SW480 (cell line): ENCODE data around the gene LPP.

Experiments
- DNase-seq: peaks from one replicate; pipeline ENCODE4 v3.0.0-alpha.2; 2016; ENCODE audit warnings: low spot score

The LPP gene

DNA sequence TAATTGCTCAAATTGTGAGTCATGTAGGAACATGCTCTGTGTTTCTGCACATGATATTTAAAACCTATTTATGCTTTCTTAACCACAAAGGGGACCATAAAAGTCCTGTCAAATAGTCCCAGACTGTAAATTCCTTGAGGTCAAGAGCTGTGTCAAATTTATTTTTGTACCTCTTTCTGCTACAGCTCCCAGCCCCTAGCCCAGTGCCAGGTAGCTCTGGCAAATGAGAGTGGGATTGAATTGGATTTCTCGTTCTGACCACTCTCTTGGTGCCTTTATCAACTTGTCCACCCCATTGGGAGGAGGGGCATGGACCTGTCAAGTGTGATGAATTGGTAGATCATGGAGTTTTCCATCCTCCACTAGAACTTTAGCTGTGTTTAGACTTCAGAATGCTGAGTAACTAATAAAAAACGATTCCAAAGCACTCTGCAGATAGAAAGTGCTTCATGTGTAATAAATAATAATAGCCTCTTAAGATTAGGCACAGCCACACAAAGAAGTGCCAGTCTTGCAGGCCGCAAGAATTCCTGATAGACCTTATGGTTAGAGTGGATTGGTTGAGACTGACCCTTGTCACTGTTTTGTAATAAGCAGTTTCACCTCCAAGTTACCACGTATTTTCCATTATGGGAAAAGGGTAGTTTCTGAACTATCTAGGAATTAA is 120.4 kb downstream of the LPP start:
- no peak for DNase-seq

GRCh38 chr3:188276375-188276774 is 122.4 kb downstream of the LPP start:
- no peak for DNase-seq

GRCh38 chr3:188278717-188279324 is 124.9 kb downstream of the LPP start:
- DNase-seq, result no peak

DNA sequence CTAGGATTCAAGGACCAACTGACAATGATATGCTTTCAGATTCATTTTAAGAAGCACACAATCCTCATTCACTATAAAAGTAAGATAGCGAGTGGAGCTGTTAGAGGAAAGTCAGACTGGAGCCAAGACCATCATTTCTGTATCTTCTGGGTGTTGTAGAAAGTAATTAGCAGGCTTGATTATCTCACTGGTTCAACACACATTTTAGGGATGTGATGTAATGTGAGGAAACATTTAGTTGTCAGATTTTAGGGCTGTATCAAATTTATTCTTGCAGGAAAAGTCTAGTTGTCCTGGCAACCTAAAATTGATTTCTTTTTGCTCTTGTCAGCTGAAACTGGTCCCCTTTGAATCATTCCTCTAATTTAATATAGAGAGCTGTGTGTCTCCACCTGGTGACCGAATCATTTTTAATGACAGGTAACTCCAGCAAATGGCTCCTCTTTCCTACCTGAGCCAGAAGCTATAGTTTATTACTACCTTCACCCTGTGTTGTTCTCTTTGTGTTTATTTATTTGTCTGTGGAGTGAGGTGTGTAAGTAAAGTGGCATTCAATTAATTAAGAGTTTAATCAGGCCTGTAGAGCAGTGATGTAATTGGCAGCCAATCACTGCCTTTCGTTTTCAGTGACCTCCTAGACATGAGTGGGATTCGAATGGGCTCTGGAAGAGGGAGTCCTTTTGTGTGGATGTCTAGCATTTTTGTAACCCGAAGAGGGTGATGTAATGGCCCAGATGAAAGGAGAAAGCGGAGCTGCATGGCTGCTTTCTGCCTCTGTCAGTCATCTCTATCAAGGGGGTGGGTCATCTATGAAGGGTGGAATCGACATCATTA is 125.8 kb downstream of the LPP start:
- no peak for DNase-seq

DNA sequence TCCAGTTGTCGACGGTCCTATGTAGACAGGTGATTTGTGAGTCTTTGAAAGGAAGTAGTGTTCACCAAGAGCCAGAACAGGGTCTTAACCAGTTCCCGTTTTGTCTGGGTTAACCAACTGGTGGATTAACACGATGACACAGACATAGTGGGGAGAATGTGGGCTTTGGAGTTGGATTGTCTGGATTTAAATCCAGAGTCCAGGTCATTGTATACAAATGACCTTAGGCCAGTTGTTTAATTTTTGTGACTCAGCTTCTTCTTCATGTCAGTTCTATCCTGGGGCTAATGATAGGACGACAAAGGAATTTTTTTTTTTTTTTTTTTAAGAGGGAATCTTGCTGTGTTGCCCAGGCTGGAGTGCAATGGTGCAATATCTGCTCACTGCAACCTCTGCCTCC is 126.7 kb downstream of the LPP start:
- no peak for DNase-seq

GRCh38 chr3:188282871-188283270 is 128.9 kb downstream of the LPP start:
- no peak for DNase-seq

- no peak for DNase-seq
These were observed 129.4 kb downstream of the LPP start for GRCh38 chr3:188283347-188283746.

GRCh38 chr3:188284455-188285212 is 130.7 kb downstream of the LPP start:
- no peak for DNase-seq

DNA sequence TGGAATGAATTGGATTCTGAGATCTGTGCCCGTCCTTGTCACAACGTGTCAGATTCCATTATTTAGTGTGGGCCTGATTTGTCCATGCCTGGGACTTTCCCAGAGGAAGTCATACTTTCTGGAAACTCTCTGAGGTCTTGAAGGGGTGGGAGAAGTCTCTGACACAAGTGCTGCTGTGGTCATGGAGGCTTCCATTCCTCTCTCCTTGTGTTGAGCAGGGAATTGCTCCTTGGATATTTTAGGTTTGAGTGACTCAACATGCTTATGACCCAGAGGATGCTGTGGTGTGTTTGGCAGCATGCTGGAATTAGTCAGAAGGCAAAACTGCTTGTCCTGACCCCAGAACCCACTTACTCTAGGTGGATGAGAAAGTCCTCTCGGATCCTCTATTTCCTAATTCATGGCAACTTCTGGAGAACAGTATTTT is 132.1 kb downstream of the LPP start:
- DNase-seq, result peak; percentile 16

- DNase-seq, result no peak
These were observed 133.4 kb downstream of the LPP start for GRCh38 chr3:188287339-188287738.

DNA sequence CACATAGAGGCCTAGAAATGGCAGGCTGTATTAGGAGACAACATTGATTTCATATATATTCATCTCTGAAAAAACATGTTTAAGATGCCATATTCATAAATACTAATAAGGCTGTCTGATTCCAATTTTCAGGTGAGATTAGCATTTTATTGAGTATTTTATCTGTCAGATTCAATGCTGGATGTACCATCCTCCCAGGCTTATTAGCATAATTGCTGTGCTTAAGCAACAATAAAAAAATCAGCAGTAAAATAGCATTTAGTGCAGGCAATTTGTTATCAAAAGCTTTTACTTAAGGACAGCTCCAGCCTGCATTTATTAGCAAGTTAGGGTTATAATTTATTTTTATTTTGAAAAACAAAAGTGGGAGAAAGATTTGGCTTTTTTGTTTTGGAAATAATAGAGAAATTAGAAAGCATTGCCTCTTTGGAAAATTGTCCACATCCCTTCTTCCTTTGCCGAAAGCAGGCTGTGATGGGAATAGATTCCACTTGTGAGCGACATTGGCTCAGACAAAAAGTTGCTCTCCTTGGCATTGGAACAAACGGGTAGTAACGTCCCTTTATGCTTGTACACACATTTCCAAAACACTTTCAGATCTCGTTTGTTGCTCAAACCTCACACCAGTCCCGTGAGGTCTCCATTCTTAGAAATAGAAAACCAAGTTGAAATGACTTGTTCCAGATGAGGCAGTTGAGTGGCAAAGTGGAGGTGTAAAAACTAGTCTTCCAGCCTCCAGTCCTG is 134.0 kb downstream of the LPP start:
- no peak for DNase-seq

- no peak for DNase-seq
These were observed 138.3 kb downstream of the LPP start for GRCh38 chr3:188292251-188292650.

GRCh38 chr3:188292827-188293226 is 138.9 kb downstream of the LPP start:
- DNase-seq, result no peak

DNA sequence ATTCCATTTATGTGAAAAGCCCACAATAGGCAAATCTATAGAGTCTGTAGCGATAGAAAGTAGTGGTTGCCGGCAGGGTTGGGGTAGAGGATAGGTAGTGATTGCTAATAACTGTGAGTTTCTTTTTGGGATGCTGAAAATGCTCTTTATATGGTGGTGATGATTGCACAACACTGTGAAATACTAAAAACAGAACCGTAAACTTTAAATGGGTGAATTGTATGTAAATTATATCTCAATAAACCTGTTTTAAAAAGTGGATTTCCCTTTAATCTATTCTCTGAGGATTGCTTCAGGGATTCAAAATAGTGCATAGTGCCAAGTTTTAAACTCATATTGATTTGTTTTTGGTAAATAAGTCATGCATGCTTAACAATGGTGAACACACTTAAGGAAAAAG is 140.2 kb downstream of the LPP start:
- DNase-seq, result no peak

DNA sequence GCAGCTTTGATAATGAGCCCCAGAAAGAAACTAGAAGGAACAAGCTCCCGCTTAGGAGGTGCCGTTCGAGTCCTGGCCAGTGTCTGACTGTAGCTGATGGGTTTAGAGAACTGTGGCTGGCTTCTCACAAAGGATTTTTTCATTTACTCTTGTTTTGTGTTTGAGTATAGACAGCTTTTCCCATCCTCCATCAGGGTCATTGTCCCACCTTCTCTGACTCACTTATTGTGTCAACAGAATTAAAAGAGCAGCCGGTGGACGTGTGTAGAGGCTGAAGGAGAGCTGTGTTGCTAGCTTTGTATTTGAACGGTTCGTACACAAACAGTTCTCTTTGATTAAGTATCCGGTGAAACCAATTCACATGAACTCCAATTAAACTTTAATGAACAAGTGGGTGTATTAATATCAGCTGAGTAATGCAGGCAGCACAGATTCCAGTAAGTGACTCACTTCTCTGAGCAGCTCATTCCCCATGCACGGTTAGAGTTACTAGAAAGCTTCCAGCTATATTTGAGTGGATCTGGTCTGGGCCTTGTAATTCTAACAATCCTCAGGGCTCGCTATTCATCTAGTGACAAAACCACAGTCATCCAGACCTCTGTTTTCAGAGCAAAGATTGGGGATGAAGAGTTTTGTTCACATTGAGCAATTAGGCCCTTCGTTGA is 141.0 kb downstream of the LPP start:
- peak; percentile 94 for DNase-seq

DNA sequence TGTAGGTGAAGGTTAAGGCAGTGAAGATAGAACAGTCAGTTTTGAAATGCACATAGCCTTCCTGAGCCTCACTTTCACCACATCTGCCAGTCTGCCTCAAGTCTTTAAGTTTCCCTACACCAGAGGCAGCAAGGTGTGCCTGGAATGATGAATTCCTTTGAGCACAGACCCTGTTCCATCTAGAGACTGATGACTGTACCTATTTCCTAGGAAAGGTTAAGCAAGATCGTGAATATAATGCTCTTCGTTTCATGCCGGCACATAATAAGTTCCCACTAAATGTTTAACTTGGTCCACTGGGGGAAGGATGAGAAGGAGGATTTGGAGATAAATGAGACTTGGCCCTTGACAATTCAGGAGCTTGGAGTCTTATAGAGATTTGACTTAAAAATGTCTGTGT is 141.9 kb downstream of the LPP start:
- DNase-seq, result no peak

- no peak for DNase-seq
These were observed 143.0 kb downstream of the LPP start for GRCh38 chr3:188296761-188297612.

GRCh38 chr3:188298585-188298984 is 144.6 kb downstream of the LPP start:
- no peak for DNase-seq

- no peak for DNase-seq
These were observed 145.1 kb downstream of the LPP start for GRCh38 chr3:188299068-188299467.

DNA sequence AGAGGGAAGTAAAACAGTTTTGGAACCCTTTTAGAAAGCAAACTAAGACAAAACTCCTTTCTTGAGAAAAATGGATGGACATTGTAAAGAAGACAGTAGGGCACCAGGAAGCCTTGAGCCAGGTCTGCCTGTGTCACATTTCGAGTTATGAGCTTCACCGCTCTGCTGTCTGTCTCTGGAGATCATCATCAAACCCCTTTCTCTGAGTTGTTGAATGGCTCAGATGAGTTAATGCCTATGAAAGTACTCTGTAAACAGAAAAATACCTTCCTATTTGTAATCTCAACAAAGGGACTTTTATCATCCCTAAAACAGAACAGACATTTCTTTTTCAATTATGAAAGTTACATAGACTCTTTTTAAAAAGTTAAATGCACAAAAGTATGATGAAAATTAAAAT is 145.8 kb downstream of the LPP start:
- no peak for DNase-seq
